NT2/D1 (cell line): Measurements from ENCODE around the gene COL4A5.

ENCODE experiments used
- SUZ12 ChIP-seq: IDR thresholded peaks from 2 replicates; pipeline ENCODE4 v1.6.1; 2011; ENCODE audit not compliant: insufficient read length, insufficient read depth; ENCODE audit errors: extremely low read depth
- YY1 ChIP-seq: IDR thresholded peaks from 2 replicates; pipeline ENCODE4 v1.6.1; 2011; ENCODE audit not compliant: insufficient read length, insufficient read depth
- ZNF274 ChIP-seq: IDR thresholded peaks from 2 replicates; pipeline ENCODE4 v1.6.1; 2011; ENCODE audit warnings: mild to moderate bottlenecking, low read depth, low read length

GRCh38 chrX:108702530-108702929 is 262.9 kb downstream of the COL4A5 start:
- TF ChIP-seq YY1 (no peak), ZNF274 (no peak), SUZ12 (no peak)
